ENCODE measurements around the gene EIF3D. TPM values are rescaled to one million over a fixed set of nuclear protein-coding genes. Genes with fewer than 3 reads are reported as not detected.
A peak's percentile ranks its signal among the peaks of the same experiment; 100 is the strongest.

Gene EIF3D
- total and polyA plus RNA-seq, 2 of the 13 experiments (the other 11 are each of a cell fraction or from before 2014, with no cell fraction given), result 118 to 274 TPM

- no peaks in the 10 kb centered on the region for H3K79me2 ChIP-seq (ENCODE audit: insufficient read depth, low read length)
- ChIA-PET POLR2A (interaction anchor here (1.1 kb wide), 1 partner anchor 14 kb away, joined by 4 read pairs; the partner anchor contains the start of gene TXN2), CTCF (ENCODE audit: low intra/inter-chr PET ratio, low total read pairs) (no interaction called here)
- H3K27me3 ChIP-seq (ENCODE audit: control insufficient read depth in 1 of 2, insufficient read depth in 2 of 2, low read length in 2 of 2), result no peaks in the 10 kb centered on the region
- intact Hi-C loops (cut with micrococcal nuclease; ENCODE audit: unreplicated experiment), result no loop called here
- no peak overlapping the region for H3K4me2 ChIP-seq (ENCODE audit: low read depth, low read length)
- 100% methylated on average over 2 of the region's 7 CpGs for WGBS (ENCODE audit: low lambda C conversion rate)
- FAIRE-seq (no peak), DNase-seq (ENCODE audit: low spot score) (no peak), ATAC-seq (no peak)
- peaks cover 4 to 31% of the 10 kb centered on the region in 2 experiments; a peak in 4 of 5 replicates for H3K36me3 ChIP-seq (replicated peaks in 1 of 2; ENCODE audit: control insufficient read depth in 1 of 2, insufficient read depth in 2 of 2, low read length in 2 of 2)
- H3K4me3 ChIP-seq (replicated peaks in 1 of 3; ENCODE audit: insufficient read depth in 1 of 3, low read depth in 2 of 3, low read length in 3 of 3), result no peak overlapping the region
- no peak overlapping the region for H3K27ac ChIP-seq (ENCODE audit: extremely low read length, insufficient read depth, low read length)
- no TSS peak for BruUV-seq (replicated peaks)
- no peaks in the 10 kb centered on the region for H3K9me3 ChIP-seq (ENCODE audit: low read length)
- TF ChIP-seq FOXK2 (IDR thresholded peaks at IDR 0.05) (no peak), ZNF30 (CRISPR knock-in tag; IDR thresholded peaks at IDR 0.05) (no peak), YEATS2 (CRISPR knock-in tag; IDR thresholded peaks at IDR 0.05; ENCODE audit: borderline replicate concordance) (no peak), POGZ (CRISPR knock-in tag; IDR thresholded peaks at IDR 0.05) (no peak), ZNF570 (CRISPR knock-in tag; IDR thresholded peaks at IDR 0.05; ENCODE audit: borderline replicate concordance) (no peak), SMAD1 (CRISPR knock-in tag; IDR thresholded peaks at IDR 0.05; ENCODE audit: borderline replicate concordance, low read depth) (no peak), PAF1 (CRISPR knock-in tag; IDR thresholded peaks at IDR 0.05) (no peak)
- no peak overlapping the region for H3K9ac ChIP-seq (ENCODE audit: insufficient read depth, low read depth, low read length)
- no peak overlapping the region for H2AFZ ChIP-seq (ENCODE audit: low read length)
- in situ Hi-C loops (cut with HindIII; ENCODE audit: extremely low pct_ligation_motif_present, low pct_unique_long_range_greater_than_20kb), result loop anchor here (5.0 kb wide), 1 partner anchor 166 kb away; no protein-coding TSS in a partner anchor
- peaks cover 10% of the 10 kb centered on the region for H3K4me1 ChIP-seq (ENCODE audit: insufficient read depth, low read length)
- no peaks in the 10 kb centered on the region for H4K20me1 ChIP-seq (ENCODE audit: insufficient read depth, low read length)
Observed at GRCh38 chr22:36467946-36468345, 61.0 kb downstream of the EIF3D start.

- POLR2A ChIA-PET, result interaction anchor here (1.1 kb wide), 1 partner anchor 15 kb away, joined by 4 read pairs; the partner anchor contains the start of gene TXN2
- 100% methylated on average over 11 of the region's 14 CpGs for WGBS (ENCODE audit: low lambda C conversion rate)
- no peak for FAIRE-seq
Observed at GRCh38 chr22:36467042-36467810, 61.7 kb downstream of the EIF3D start.

More at GRCh38 chr22:36467042-36467810, 61.7 kb downstream of the EIF3D start:
- Histone ChIP-seq H3K79me2 (ENCODE audit: insufficient read depth, low read length) (no peaks in the 10 kb centered on the region), H3K27ac (ENCODE audit: extremely low read length, insufficient read depth, low read length) (no peak overlapping the region), H4K20me1 (ENCODE audit: insufficient read depth, low read length) (no peaks in the 10 kb centered on the region), H3K27me3 (ENCODE audit: control insufficient read depth in 1 of 2, insufficient read depth in 2 of 2, low read length in 2 of 2) (no peaks in the 10 kb centered on the region), H3K9ac (ENCODE audit: insufficient read depth, low read depth, low read length) (no peak overlapping the region), H3K4me1 (ENCODE audit: insufficient read depth, low read length) (peaks cover 14% of the 10 kb centered on the region), H3K36me3 (replicated peaks in 1 of 2; ENCODE audit: control insufficient read depth in 1 of 2, insufficient read depth in 2 of 2, low read length in 2 of 2) (peaks cover 4 to 24% of the 10 kb centered on the region in 2 experiments; a peak in 4 of 5 replicates), H2AFZ (ENCODE audit: low read length) (no peak overlapping the region), H3K4me2 (ENCODE audit: low read depth, low read length) (no peak overlapping the region), H3K4me3 (replicated peaks in 1 of 3; ENCODE audit: insufficient read depth in 1 of 3, low read depth in 2 of 3, low read length in 3 of 3) (no peak overlapping the region), H3K9me3 (ENCODE audit: low read length) (no peaks in the 10 kb centered on the region)
- ATAC-seq (no peak), DNase-seq (ENCODE audit: low spot score) (no peak)
- in situ Hi-C loops (cut with HindIII; ENCODE audit: extremely low pct_ligation_motif_present, low pct_unique_long_range_greater_than_20kb) (loop anchor here (5.0 kb wide), 1 partner anchor 165 kb away; no protein-coding TSS in a partner anchor), intact Hi-C loops (cut with micrococcal nuclease; ENCODE audit: unreplicated experiment) (no loop called here)
- CTCF ChIA-PET (ENCODE audit: low intra/inter-chr PET ratio, low total read pairs), result no interaction called here
- no peak for TF ChIP-seq NCOA2 (CRISPR knock-in tag; IDR thresholded peaks at IDR 0.05)
- TF ChIP-seq MYC (CRISPR knock-in tag; IDR thresholded peaks at IDR 0.05; ENCODE audit: borderline replicate concordance), result no peak
- TF ChIP-seq KAT2B (IDR thresholded peaks at IDR 0.05; ENCODE audit: borderline replicate concordance, low read depth, low read length), result no peak
- no peak for TF ChIP-seq POLR2AphosphoS5 (IDR thresholded peaks at IDR 0.05; ENCODE audit: low read depth, low read length)
- no peak for TF ChIP-seq ZNF639 (CRISPR knock-in tag; conservative IDR thresholded peaks at IDR 0.05)
- BruUV-seq (replicated peaks), result TSS peak; percentile 36
